Adrenal gland (tissue), 5 donors: ENCODE data around the gene HAS3.

Source experiments
- POLR2A ChIP-seq, 2 donors: fragments of 450-650 bp; IDR thresholded peaks; one replicate each; pipeline ENCODE4 v1.6.1; 2017; ENCODE audit warnings: antibody characterized with exemption in 2 of 2, mild to moderate bottlenecking in 2 of 2, moderate library complexity in 1 of 2
- TF ChIP-seq, protein P1 (sequence below), 6 experiments: fragments of 450-650 bp in 4 of 6; fragments of 200-600 bp in 2 of 6; sonication (generic) in 1 of 6; IDR thresholded peaks; 1 replicate in 5 of 6; 2 replicates in 1 of 6; pipeline versions ENCODE4 v1.5.1 to v1.8.0; 2016 to 2021; ENCODE audit warnings: antibody characterized with exemption in 6 of 6, mild to moderate bottlenecking in 2 of 6, moderate library complexity in 1 of 6
- donor health status: DM: no; HTN: no; CAD: no.

DNA sequence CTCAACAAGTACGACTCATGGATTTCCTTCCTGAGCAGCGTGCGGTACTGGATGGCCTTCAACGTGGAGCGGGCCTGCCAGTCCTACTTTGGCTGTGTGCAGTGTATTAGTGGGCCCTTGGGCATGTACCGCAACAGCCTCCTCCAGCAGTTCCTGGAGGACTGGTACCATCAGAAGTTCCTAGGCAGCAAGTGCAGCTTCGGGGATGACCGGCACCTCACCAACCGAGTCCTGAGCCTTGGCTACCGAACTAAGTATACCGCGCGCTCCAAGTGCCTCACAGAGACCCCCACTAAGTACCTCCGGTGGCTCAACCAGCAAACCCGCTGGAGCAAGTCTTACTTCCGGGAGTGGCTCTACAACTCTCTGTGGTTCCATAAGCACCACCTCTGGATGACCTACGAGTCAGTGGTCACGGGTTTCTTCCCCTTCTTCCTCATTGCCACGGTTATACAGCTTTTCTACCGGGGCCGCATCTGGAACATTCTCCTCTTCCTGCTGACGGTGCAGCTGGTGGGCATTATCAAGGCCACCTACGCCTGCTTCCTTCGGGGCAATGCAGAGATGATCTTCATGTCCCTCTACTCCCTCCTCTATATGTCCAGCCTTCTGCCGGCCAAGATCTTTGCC, 9.0 kb downstream of the HAS3 start:
- no peak for TF ChIP-seq POLR2A (IDR thresholded peaks at IDR 0.05)
- TF ChIP-seq, protein P1, sequence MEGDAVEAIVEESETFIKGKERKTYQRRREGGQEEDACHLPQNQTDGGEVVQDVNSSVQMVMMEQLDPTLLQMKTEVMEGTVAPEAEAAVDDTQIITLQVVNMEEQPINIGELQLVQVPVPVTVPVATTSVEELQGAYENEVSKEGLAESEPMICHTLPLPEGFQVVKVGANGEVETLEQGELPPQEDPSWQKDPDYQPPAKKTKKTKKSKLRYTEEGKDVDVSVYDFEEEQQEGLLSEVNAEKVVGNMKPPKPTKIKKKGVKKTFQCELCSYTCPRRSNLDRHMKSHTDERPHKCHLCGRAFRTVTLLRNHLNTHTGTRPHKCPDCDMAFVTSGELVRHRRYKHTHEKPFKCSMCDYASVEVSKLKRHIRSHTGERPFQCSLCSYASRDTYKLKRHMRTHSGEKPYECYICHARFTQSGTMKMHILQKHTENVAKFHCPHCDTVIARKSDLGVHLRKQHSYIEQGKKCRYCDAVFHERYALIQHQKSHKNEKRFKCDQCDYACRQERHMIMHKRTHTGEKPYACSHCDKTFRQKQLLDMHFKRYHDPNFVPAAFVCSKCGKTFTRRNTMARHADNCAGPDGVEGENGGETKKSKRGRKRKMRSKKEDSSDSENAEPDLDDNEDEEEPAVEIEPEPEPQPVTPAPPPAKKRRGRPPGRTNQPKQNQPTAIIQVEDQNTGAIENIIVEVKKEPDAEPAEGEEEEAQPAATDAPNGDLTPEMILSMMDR (IDR thresholded peaks at IDR 0.05): no peak
